Endodermal cell (in vitro differentiated cells): Measurements from ENCODE around the gene SH3PXD2A. TPM values are rescaled to one million over a fixed set of nuclear protein-coding genes. Genes with fewer than 3 reads are reported as not detected.

ENCODE experiments used
- DNase-seq: peaks from one replicate; pipeline ENCODE4 v3.0.0-alpha.2; 2017
- H3K27ac ChIP-seq: 2 replicates; pipeline ENCODE4 v1.5.1; 2013; ENCODE audit warnings: mild to moderate bottlenecking, low read depth, low read length, moderate library complexity
- H3K27me3 ChIP-seq: 2 replicates; pipeline ENCODE4 v1.6.1; 2013; ENCODE audit warnings: mild to moderate bottlenecking, low read length, moderate library complexity; ENCODE audit not compliant: insufficient read depth, control insufficient read depth, poor library complexity, severe bottlenecking
- H3K36me3 ChIP-seq: 2 replicates; pipeline ENCODE4 v1.7.0; 2013; ENCODE audit warnings: mild to moderate bottlenecking, low read length, moderate library complexity; ENCODE audit not compliant: control insufficient read depth, insufficient read depth
- H3K4me1 ChIP-seq: one replicate; pipeline ENCODE4 v1.7.0; 2013; ENCODE audit warnings: low read length; ENCODE audit not compliant: control insufficient read depth, insufficient read depth
- H3K4me3 ChIP-seq: 2 replicates; pipeline ENCODE4 v1.5.1; 2013; ENCODE audit warnings: mild to moderate bottlenecking, low read length, moderate library complexity
- H3K9ac ChIP-seq: 2 replicates; pipeline ENCODE4 v1.6.1; 2013; ENCODE audit warnings: mild to moderate bottlenecking, low read length, moderate library complexity; ENCODE audit not compliant: poor library complexity, severe bottlenecking; ENCODE audit errors: extremely low read depth
- H3K9me3 ChIP-seq: 2 replicates; pipeline ENCODE4 v1.6.1; 2013; ENCODE audit warnings: mild to moderate bottlenecking, low read length, moderate library complexity; ENCODE audit not compliant: control insufficient read depth
- H3K27ac Mint-ChIP-seq: 2 replicates; pipeline ENCODE4 v1.8.0; 2020; ENCODE audit warnings: mixed read lengths
- H3K27me3 Mint-ChIP-seq: 2 replicates; pipeline ENCODE4 v1.8.0; 2021; ENCODE audit warnings: mild to moderate bottlenecking, mixed read lengths; ENCODE audit not compliant: insufficient read depth
- H3K36me3 Mint-ChIP-seq: 2 replicates; pipeline ENCODE4 v1.8.0; 2020; ENCODE audit warnings: low read depth, mixed read lengths
- H3K4me1 Mint-ChIP-seq: 2 replicates; pipeline ENCODE4 v1.8.0; 2020; ENCODE audit warnings: mixed read lengths
- H3K4me3 Mint-ChIP-seq: 2 replicates; pipeline ENCODE4 v1.8.0; 2020; ENCODE audit warnings: mild to moderate bottlenecking, moderate library complexity, mixed read lengths
- H3K9me3 Mint-ChIP-seq: 2 replicates; pipeline ENCODE4 v1.8.0; 2020; ENCODE audit warnings: mild to moderate bottlenecking, mixed read lengths
- CTCF ChIP-seq: fragments of 200-600 bp; sonication (generic); conservative IDR thresholded peaks from 2 replicates; pipeline ENCODE4 v1.5.0; 2021; ENCODE audit warnings: antibody characterized with exemption, mild to moderate bottlenecking
- WGBS, 2 experiments: methylation state at CpG; one replicate each; pipeline versions ENCODE4 v1.1.5 to v1.1.7; 2013; ENCODE audit warnings: missing lambda C conversion rate in 2 of 2, mixed read lengths in 1 of 2; ENCODE audit not compliant: insufficient coverage in 1 of 2, insufficient read length in 1 of 2; 5-methylcytosine and 5-hydroxymethylcytosine counted together
- total RNA-seq, 2 donors: library from RNA; stranded (reverse); fragmentation: NEBNext Ultra II Directional in 1 of 2; extraction: Animal tissue kit (Norgen Biotek cat#: 25700) in 1 of 2; gene quantifications; 2 replicates in 1 of 2; 3 replicates in 1 of 2; pipeline ENCODE4 v1.2.1, GENCODE V29; 2021

SH3PXD2A gene
- total RNA-seq, 2 donors from 2014 or later: 15.7 to 22.6 TPM

DNA sequence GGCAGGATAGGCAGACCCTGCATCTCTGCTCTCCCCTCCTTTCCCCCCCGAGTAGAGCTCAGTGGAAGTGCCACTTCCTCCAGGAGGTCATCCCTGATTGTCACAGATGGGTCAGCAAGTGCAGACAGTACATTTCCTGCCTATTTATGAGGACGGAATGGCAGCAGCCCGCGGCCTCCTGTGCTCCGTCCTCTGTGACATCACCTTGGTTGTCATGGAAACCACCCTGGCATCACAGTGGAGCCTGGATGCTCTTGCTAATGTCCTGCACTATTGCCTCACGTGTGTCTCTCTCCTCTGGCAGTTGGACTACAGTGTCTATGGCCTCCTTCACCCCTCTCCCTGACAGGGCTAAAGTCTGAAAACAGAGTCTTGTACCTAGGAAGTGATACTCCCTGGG is 148.6 kb downstream of the SH3PXD2A start:
- WGBS, 2 experiments: 86 to 92% methylated on average over 6 of the region's 6 CpGs
- peaks cover 5% of the 10 kb centered on the region for H3K36me3 Mint-ChIP-seq
- H3K4me1 Mint-ChIP-seq: no peaks in the 10 kb centered on the region

GRCh38 chr10:103706047-103706446 is 149.3 kb downstream of the SH3PXD2A start:
- peaks cover 5% of the 10 kb centered on the region for H3K36me3 Mint-ChIP-seq
- Histone ChIP-seq H3K27ac (no peak overlapping the region), H3K9me3 (no peaks in the 10 kb centered on the region), H3K27me3 (no peaks in the 10 kb centered on the region), H3K4me3 (no peak overlapping the region), H3K9ac (no peak overlapping the region), H3K4me1 (no peaks in the 10 kb centered on the region), H3K36me3 (no peaks in the 10 kb centered on the region)
- no peaks in the 10 kb centered on the region for H3K4me1 Mint-ChIP-seq
- no peaks in the 10 kb centered on the region for H3K27me3 Mint-ChIP-seq
- H3K4me3 Mint-ChIP-seq: no peak overlapping the region
- no peak overlapping the region for H3K27ac Mint-ChIP-seq
- TF ChIP-seq CTCF: no peak
- WGBS, 2 experiments: 88 to 93% methylated on average over 3 to 5 of the region's 5 CpGs
- no peak for DNase-seq
- no peaks in the 10 kb centered on the region for H3K9me3 Mint-ChIP-seq

More for the DNA sequence above, 148.6 kb downstream of the SH3PXD2A start:
- TF ChIP-seq CTCF: no peak
- Histone ChIP-seq H3K4me1 (no peaks in the 10 kb centered on the region), H3K9me3 (no peaks in the 10 kb centered on the region), H3K36me3 (no peaks in the 10 kb centered on the region), H3K9ac (no peak overlapping the region), H3K4me3 (no peak overlapping the region), H3K27me3 (no peaks in the 10 kb centered on the region), H3K27ac (no peak overlapping the region)
- no peak for DNase-seq
- no peaks in the 10 kb centered on the region for H3K27me3 Mint-ChIP-seq
- no peaks in the 10 kb centered on the region for H3K9me3 Mint-ChIP-seq
- H3K27ac Mint-ChIP-seq: no peak overlapping the region
- no peak overlapping the region for H3K4me3 Mint-ChIP-seq

DNA sequence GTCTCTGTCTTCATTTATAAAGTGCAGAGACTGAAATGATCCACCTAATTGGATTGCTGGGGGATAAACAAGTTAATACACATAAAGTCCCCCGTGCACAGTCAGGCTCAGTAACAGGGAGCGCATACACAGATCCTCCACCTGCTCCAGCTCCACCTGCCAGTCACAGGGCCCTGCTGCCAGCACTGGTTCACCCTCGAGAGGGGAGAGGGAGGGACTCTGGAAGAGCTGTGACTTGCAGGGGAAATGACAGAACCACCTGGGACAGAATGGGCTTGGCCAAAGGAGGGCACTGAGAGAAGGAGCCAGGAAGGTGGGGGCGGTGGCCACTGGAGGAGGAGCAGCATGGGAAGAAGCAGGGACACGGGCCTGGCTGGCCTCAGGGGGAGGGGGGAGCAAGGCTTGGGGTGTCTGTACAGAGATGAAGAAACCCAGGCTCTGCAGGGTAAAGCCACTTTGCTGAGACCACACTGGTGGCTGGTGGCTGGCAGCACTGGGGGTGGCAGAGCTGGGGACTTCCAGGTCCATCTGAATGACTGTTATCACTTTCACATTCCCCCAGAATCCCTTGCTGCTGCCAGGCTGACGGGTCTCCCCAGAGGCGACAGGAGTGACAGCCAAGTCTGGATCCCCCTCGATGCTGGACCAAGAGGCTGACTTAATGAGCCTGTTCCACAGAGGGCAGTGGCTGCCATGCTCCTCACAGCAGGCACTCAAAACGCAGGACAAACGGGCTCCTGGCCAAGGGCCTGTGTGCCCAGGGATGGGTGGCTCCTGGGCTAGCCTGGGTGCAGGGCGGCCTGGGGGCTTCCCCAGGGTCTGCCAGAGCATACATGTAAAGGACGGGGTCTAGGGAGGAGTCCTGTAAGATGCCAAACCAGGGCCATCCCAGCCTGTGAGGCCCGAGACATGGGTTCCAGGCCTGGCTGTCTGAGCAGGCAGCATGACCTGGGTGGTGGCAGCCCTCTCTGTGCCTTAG is 151.1 kb downstream of the SH3PXD2A start:
- Mint-ChIP-seq H3K4me1 (no peaks in the 10 kb centered on the region), H3K4me3 (no peak overlapping the region), H3K9me3 (no peaks in the 10 kb centered on the region), H3K27ac (no peak overlapping the region), H3K27me3 (no peaks in the 10 kb centered on the region), H3K36me3 (peaks cover under 1% of the 10 kb centered on the region)
- Histone ChIP-seq H3K9me3 (no peaks in the 10 kb centered on the region), H3K27me3 (no peaks in the 10 kb centered on the region), H3K4me1 (no peaks in the 10 kb centered on the region), H3K36me3 (no peaks in the 10 kb centered on the region), H3K4me3 (no peak overlapping the region), H3K27ac (no peak overlapping the region), H3K9ac (no peak overlapping the region)
- no peak for DNase-seq
- TF ChIP-seq CTCF: no peak
- WGBS, 2 experiments: 85 to 86% methylated on average over 9 to 13 of the region's 13 CpGs
